HCT116 (cell line): ENCODE data around the gene MXD3. TPM values are rescaled to one million over a fixed set of nuclear protein-coding genes. Genes with fewer than 3 reads are reported as not detected.

Experiments
- ATAC-seq: fragments of 200-7000 bp; cut with Tn5 transposase; 2 replicates; pipeline ENCODE4 v1.9.1; 2020; ENCODE audit warnings: mild to moderate bottlenecking, moderate library complexity
- BruUV-seq: library from RNA; stranded (reverse); fragments of 400-500 nt; replicated peaks from 2 replicates; lab custom pipeline; 2021; lab: Mats Ljungman, UMichigan
- CTCF ChIA-PET: fragments of 300-600 bp; sonication (Branson Sonifier 250); formaldehyde crosslinking; loops from one replicate; lab custom pipeline; 2021; ENCODE audit warnings: antibody characterized with exemption; lab: Charles Lee
- POLR2A ChIA-PET: fragments of 300-600, 350-600 bp; sonication (Branson Sonifier 250); formaldehyde crosslinking; loops from one replicate; lab custom pipeline; 2021; ENCODE audit warnings: antibody characterized with exemption; lab: Charles Lee
- RAD21 ChIA-PET, 2 experiments: fragments of 300-600 bp; sonication (Branson Sonifier 250); formaldehyde crosslinking; loops; one replicate each; lab custom pipeline; 2023; ENCODE audit warnings: low total read pairs in 2 of 2; ENCODE audit not compliant: uncharacterized antibody in 2 of 2, unreplicated experiment in 2 of 2, low non-redundant PET in 1 of 2; lab: Charles Lee
- DNase-seq: peaks from one replicate; pipeline ENCODE4 v3.0.0-alpha.2; 2010; ENCODE audit warnings: low read depth, low spot score
- H2AFZ ChIP-seq: fragments of 200-600 bp; shearing (Covaris generic), sonication (generic); 2 replicates; pipeline ENCODE4 v1.6.1; 2017; ENCODE audit warnings: low read depth, mixed run types, mixed read lengths, antibody characterized with exemption, low read length; ENCODE audit not compliant: poor library complexity, severe bottlenecking
- H3K27ac ChIP-seq: 2 replicates; pipeline ENCODE4 v1.5.1; 2012; ENCODE audit warnings: low read depth, low read length
- H3K27me3 ChIP-seq: fragments of 200-600 bp; sonication (generic); 2 replicates; pipeline ENCODE4 v1.6.1; 2016; ENCODE audit warnings: mixed run types, low read length, mixed read lengths; ENCODE audit not compliant: insufficient read depth
- H3K36me3 ChIP-seq, 2 experiments: fragments of 200-500 bp in 1 of 2; fragments of 200-600 bp in 1 of 2; sonication (Bioruptor generic) in 1 of 2; sonication (generic) in 1 of 2; 2 replicates each; pipeline versions ENCODE4 v1.5.1 to v1.6.1; 2014 to 2016; ENCODE audit warnings: low read length in 2 of 2, inconsistent platforms in 1 of 2, mixed read lengths in 1 of 2, mixed run types in 1 of 2; ENCODE audit not compliant: insufficient read depth in 2 of 2, control insufficient read depth in 1 of 2
- H3K4me1 ChIP-seq, 2 experiments: fragments of 200-600 bp in 1 of 2; sonication (generic) in 1 of 2; 2 replicates each; pipeline versions ENCODE4 v1.5.1 to v1.6.1; 2012 to 2017; ENCODE audit warnings: low read length in 2 of 2, inconsistent platforms in 1 of 2, mild to moderate bottlenecking in 1 of 2, mixed read lengths in 1 of 2, mixed run types in 1 of 2, moderate library complexity in 1 of 2; ENCODE audit not compliant: insufficient read depth in 2 of 2, control insufficient read depth in 1 of 2
- H3K4me2 ChIP-seq: fragments of 200-600 bp; sonication (generic); 2 replicates; pipeline ENCODE4 v1.6.1; 2017; ENCODE audit warnings: mixed run types, low read length, mixed read lengths
- H3K4me3 ChIP-seq, 2 experiments: fragments of 200-600 bp in 1 of 2; sonication (generic) in 1 of 2; replicated peaks in 1 of 2; 2 replicates each; pipeline ENCODE4 v1.5.1; 2011 to 2016; ENCODE audit warnings: low read length in 2 of 2, control low read depth in 1 of 2, low read depth in 1 of 2, mild to moderate bottlenecking in 1 of 2, mixed read lengths in 1 of 2, mixed run types in 1 of 2
- H3K79me2 ChIP-seq: fragments of 200-600 bp; sonication (generic); 2 replicates; pipeline ENCODE4 v1.6.1; 2017; ENCODE audit warnings: mild to moderate bottlenecking, mixed run types, low read length, moderate library complexity, mixed read lengths; ENCODE audit not compliant: insufficient read depth
- H3K9ac ChIP-seq: fragments of 200-600 bp; sonication (generic); 2 replicates; pipeline ENCODE4 v1.6.1; 2016; ENCODE audit warnings: low read length, mixed read lengths
- H3K9me2 ChIP-seq: fragments of 200-600 bp; sonication (generic), shearing (Covaris generic); 2 replicates; pipeline ENCODE4 v1.6.1; 2017; ENCODE audit warnings: mixed run types, mild to moderate bottlenecking, moderate library complexity; ENCODE audit not compliant: insufficient read depth
- H3K9me3 ChIP-seq, 2 experiments: fragments of 200-500 bp in 1 of 2; fragments of 200-600 bp in 1 of 2; sonication (Bioruptor generic) in 1 of 2; sonication (generic) in 1 of 2; 2 replicates each; pipeline ENCODE4 v1.6.1; 2014 to 2017; ENCODE audit warnings: low read length in 2 of 2, mixed read lengths in 2 of 2, inconsistent platforms in 1 of 2, low read depth in 1 of 2, mild to moderate bottlenecking in 1 of 2, mixed run types in 1 of 2, moderate library complexity in 1 of 2; ENCODE audit not compliant: control insufficient read depth in 1 of 2, insufficient read depth in 1 of 2
- H4K20me1 ChIP-seq: fragments of 200-600 bp; sonication (generic), shearing (Covaris generic); 2 replicates; pipeline ENCODE4 v1.6.1; 2017; ENCODE audit warnings: mixed run types, mild to moderate bottlenecking, moderate library complexity; ENCODE audit not compliant: insufficient read depth
- FOSL1 ChIP-seq: IDR thresholded peaks from 2 replicates; pipeline ENCODE4 v1.6.1; 2012; ENCODE audit warnings: low read depth
- POLR2A ChIP-seq: IDR thresholded peaks from 2 replicates; pipeline ENCODE4 v1.7.0; 2011; ENCODE audit warnings: borderline replicate concordance; ENCODE audit not compliant: insufficient read depth, insufficient read length; ENCODE audit errors: extremely low read depth
- POLR2AphosphoS5 ChIP-seq: IDR thresholded peaks from 2 replicates; pipeline ENCODE4 v1.6.1; 2011; ENCODE audit warnings: mild to moderate bottlenecking, low read depth, low read length, moderate library complexity
- RAD21 ChIP-seq: IDR thresholded peaks from 2 replicates; pipeline ENCODE4 v1.6.1; 2012; ENCODE audit warnings: low read depth, mild to moderate bottlenecking
- TCF7L2 ChIP-seq: IDR thresholded peaks from 2 replicates; pipeline ENCODE4 v1.7.0; 2011; ENCODE audit warnings: borderline replicate concordance, inconsistent platforms; ENCODE audit not compliant: insufficient read depth, insufficient read length; ENCODE audit errors: extremely low read depth
- YY1 ChIP-seq: IDR thresholded peaks from 2 replicates; pipeline ENCODE4 v1.6.1; 2011; ENCODE audit warnings: low read length, low read depth, moderate library complexity, mild to moderate bottlenecking; ENCODE audit not compliant: insufficient replicate concordance; ENCODE audit errors: extremely low read depth
- ZFX ChIP-seq: fragments of 450-650 bp; IDR thresholded peaks from 2 replicates; pipeline ENCODE4 v1.6.1; 2017
- ZNF274 ChIP-seq: fragments of 200-500 bp; sonication (Bioruptor generic); IDR thresholded peaks from 2 replicates; pipeline ENCODE4 v1.6.1; 2014; ENCODE audit warnings: mild to moderate bottlenecking, low read depth, low read length, inconsistent platforms
- intact Hi-C: fragments of 100-400 bp; cut with micrococcal nuclease; formaldehyde crosslinking; loops from 2 replicates; pipeline ENCODE4 v1.10.0; 2022
- total RNA-seq: library from RNA; stranded (reverse); gene quantifications from one replicate; pipeline ENCODE4 v1.2.1, GENCODE V29; 2021; ENCODE audit not compliant: unreplicated experiment
- TF ChIP-seq, protein P1 (sequence below): IDR thresholded peaks from 2 replicates; pipeline ENCODE4 v1.6.1; 2012; ENCODE audit warnings: low read depth
- TF ChIP-seq, protein P2 (sequence below): IDR thresholded peaks from 2 replicates; pipeline ENCODE4 v1.6.1; 2011; ENCODE audit warnings: mild to moderate bottlenecking, low read length, moderate library complexity; ENCODE audit not compliant: insufficient replicate concordance; ENCODE audit errors: extremely low read depth
- TF ChIP-seq, protein P3 (sequence below): IDR thresholded peaks from 2 replicates; pipeline ENCODE4 v1.6.1; 2012

Gene MXD3
- total RNA-seq, 1 experiment from 2014 or later = 37.6 TPM

DNA sequence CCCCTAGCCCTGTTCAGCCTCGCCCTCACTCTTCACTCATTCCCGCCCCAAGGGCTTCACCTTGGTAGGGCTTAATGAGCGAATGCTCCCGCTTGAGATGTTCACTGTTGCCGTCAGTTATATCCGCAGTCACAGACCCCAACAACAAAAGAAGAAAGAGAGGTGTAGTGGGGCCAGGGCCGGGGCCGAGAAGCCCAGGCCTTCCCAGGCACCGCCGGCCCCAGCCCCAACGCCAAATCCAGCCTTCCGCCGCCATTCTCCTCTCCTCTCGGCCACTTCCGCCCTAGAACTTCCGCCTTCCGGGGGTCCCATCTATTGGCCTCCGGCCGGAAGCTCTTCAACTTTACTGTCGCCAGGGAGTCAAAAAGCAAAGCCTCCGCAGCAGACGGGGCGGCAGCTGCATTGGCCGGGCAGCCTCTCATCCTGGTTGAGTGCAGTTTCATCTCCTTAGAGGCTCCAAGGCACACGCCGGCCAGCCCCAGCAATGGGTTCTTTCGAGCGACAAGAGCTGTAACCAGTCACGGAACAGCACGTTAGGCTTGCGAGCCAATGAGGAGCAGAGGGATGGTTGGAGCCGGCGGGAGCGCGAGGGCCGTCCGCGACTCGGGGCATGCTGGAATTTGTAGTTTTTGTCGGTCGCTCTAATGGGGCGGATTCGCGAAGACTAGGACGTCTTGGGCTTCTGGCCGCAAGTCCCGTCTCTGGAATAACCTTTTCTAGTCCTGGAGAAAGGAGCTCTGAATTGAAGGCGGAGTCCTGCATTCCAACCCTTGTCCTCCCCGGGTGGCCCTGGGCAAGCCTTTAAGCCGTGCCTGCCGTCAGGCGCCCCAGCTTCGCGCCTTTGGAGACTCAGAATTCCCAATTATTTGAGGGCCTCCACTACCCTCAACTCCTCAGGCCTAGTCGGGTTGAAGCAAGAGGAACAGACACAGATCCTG lies 40.0 kb upstream of the MXD3 start, which contains the start of gene LMAN2:
TSS of gene LMAN2 (minus strand) at position 277 of the 938 bp plus-strand sequence. CDS start at position 256, 21 bp downstream.
- Histone ChIP-seq H3K9ac (peak within 1 kb of the TSS; percentile 92), H4K20me1 (no peaks in the 10 kb centered on the region), H3K4me3 (peak within 1 kb of the TSS; percentile 98 to 100), H3K36me3 (peaks cover 7 to 8% of the 10 kb centered on the region in 2 experiments; a peak in 3 of 4 replicates), H3K4me1 (peaks cover 14 to 16% of the 10 kb centered on the region in 2 experiments), H3K9me2 (no peaks in the 10 kb centered on the region), H3K9me3 (peaks cover 0 to 4% of the 10 kb centered on the region in 2 experiments; a peak in 1 of 4 replicates), H3K27ac (peak within 1 kb of the TSS; percentile 77), H3K27me3 (no peaks in the 10 kb centered on the region), H3K4me2 (peak within 1 kb of the TSS; percentile 91)
- ChIA-PET POLR2A (interaction anchor here (0.7 to 2.8 kb wide), 9 partner anchors 9 to 103 kb away, joined by 3 to 9 read pairs (median 4); partner anchors contain the start of gene PRR7), RAD21 (no interaction called here), CTCF (interaction anchor here (1.2 to 2.3 kb wide), 5 partner anchors 15 to 103 kb away, joined by 3 to 9 read pairs (median 7); no protein-coding TSS in a partner anchor)
- BruUV-seq = no TSS peak
- ATAC-seq (peak; percentile 98), DNase-seq (peak; percentile 93)
- TF ChIP-seq ZNF274 (no peak), POLR2AphosphoS5 (peak; percentile 92), YY1 (peak; percentile 94), TCF7L2 (peak; percentile 45), FOSL1 (no peak), ZFX (peak; percentile 52; the same call in 1 of the 2 replicates), POLR2A (peak; percentile 44), RAD21 (no peak)
- TF ChIP-seq, protein P1, sequence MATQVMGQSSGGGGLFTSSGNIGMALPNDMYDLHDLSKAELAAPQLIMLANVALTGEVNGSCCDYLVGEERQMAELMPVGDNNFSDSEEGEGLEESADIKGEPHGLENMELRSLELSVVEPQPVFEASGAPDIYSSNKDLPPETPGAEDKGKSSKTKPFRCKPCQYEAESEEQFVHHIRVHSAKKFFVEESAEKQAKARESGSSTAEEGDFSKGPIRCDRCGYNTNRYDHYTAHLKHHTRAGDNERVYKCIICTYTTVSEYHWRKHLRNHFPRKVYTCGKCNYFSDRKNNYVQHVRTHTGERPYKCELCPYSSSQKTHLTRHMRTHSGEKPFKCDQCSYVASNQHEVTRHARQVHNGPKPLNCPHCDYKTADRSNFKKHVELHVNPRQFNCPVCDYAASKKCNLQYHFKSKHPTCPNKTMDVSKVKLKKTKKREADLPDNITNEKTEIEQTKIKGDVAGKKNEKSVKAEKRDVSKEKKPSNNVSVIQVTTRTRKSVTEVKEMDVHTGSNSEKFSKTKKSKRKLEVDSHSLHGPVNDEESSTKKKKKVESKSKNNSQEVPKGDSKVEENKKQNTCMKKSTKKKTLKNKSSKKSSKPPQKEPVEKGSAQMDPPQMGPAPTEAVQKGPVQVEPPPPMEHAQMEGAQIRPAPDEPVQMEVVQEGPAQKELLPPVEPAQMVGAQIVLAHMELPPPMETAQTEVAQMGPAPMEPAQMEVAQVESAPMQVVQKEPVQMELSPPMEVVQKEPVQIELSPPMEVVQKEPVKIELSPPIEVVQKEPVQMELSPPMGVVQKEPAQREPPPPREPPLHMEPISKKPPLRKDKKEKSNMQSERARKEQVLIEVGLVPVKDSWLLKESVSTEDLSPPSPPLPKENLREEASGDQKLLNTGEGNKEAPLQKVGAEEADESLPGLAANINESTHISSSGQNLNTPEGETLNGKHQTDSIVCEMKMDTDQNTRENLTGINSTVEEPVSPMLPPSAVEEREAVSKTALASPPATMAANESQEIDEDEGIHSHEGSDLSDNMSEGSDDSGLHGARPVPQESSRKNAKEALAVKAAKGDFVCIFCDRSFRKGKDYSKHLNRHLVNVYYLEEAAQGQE = no peak
- TF ChIP-seq, protein P2, sequence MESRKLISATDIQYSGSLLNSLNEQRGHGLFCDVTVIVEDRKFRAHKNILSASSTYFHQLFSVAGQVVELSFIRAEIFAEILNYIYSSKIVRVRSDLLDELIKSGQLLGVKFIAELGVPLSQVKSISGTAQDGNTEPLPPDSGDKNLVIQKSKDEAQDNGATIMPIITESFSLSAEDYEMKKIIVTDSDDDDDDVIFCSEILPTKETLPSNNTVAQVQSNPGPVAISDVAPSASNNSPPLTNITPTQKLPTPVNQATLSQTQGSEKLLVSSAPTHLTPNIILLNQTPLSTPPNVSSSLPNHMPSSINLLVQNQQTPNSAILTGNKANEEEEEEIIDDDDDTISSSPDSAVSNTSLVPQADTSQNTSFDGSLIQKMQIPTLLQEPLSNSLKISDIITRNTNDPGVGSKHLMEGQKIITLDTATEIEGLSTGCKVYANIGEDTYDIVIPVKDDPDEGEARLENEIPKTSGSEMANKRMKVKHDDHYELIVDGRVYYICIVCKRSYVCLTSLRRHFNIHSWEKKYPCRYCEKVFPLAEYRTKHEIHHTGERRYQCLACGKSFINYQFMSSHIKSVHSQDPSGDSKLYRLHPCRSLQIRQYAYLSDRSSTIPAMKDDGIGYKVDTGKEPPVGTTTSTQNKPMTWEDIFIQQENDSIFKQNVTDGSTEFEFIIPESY = peak; percentile 63
- TF ChIP-seq, protein P3, sequence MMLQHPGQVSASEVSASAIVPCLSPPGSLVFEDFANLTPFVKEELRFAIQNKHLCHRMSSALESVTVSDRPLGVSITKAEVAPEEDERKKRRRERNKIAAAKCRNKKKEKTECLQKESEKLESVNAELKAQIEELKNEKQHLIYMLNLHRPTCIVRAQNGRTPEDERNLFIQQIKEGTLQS = no peak
- TF ChIP-seq, all 23 proteins: peak for 6
- intact Hi-C loops = no loop called here
- peaks cover 48% of the 10 kb centered on the region for H3K79me2 ChIP-seq
- H2AFZ ChIP-seq = peak within 1 kb of the TSS; percentile 91
